Lung microvascular endothelial cell (primary cell): Measurements from ENCODE around the gene SLC8A2. TPM values are rescaled to one million over a fixed set of nuclear protein-coding genes. Genes with fewer than 3 reads are reported as not detected.
"Not testable (repeated sequence)": the region's sequence is repeated elsewhere in the genome, so short reads cannot be mapped to it uniquely, and the experiment has no call there.

Experiments used
- DNase-seq, 2 donors: peaks; one replicate each; pipeline versions ENCODE4 v3.0.0 to v3.0.0-alpha.2; 2010; ENCODE audit warnings: low read depth in 2 of 2
- total RNA-seq: library from RNA; depleted of rRNA; stranded (reverse); fragments of >200 nt; gene quantifications from 2 replicates; pipeline ENCODE4 v1.2.1, GENCODE V29; 2014

SLC8A2 gene
- total RNA-seq, 1 donor from 2014 or later, result not detected

- DNase-seq, result no peak
These were observed 55.6 kb downstream of the SLC8A2 start for GRCh38 chr19:47415953-47416642.

- DNase-seq, result peak; percentile 44 to 72
These were observed 57.2 kb downstream of the SLC8A2 start for GRCh38 chr19:47414469-47414868.

GRCh38 chr19:47413941-47414340, 57.8 kb downstream of the SLC8A2 start:
- DNase-seq, result no peak

GRCh38 chr19:47411696-47412095, 60.0 kb downstream of the SLC8A2 start:
- DNase-seq, result not testable (repeated sequence)

GRCh38 chr19:47411101-47411500, 60.6 kb downstream of the SLC8A2 start:
- DNase-seq, result no peak

GRCh38 chr19:47408156-47408938, 63.3 kb downstream of the SLC8A2 start:
- no peak for DNase-seq

GRCh38 chr19:47407417-47407774, 64.3 kb downstream of the SLC8A2 start:
- no peak for DNase-seq

- peak; percentile 37 to 38 for DNase-seq
These were observed 64.8 kb downstream of the SLC8A2 start for GRCh38 chr19:47406711-47407416.

- no peak for DNase-seq
These were observed 65.8 kb downstream of the SLC8A2 start for GRCh38 chr19:47405854-47406417.

- DNase-seq, result no peak
These were observed 66.5 kb downstream of the SLC8A2 start for GRCh38 chr19:47405197-47405550.

- DNase-seq, result no peak
These were observed 67.1 kb downstream of the SLC8A2 start for GRCh38 chr19:47404334-47405196.

- DNase-seq, result no peak
These were observed 69.2 kb downstream of the SLC8A2 start for GRCh38 chr19:47402504-47402903.

GRCh38 chr19:47398707-47399597, 72.7 kb downstream of the SLC8A2 start:
- no peak for DNase-seq

- DNase-seq, result peak; percentile 69 to 82
These were observed 80.0 kb downstream of the SLC8A2 start for GRCh38 chr19:47391510-47392223.

GRCh38 chr19:47390533-47391488, 80.9 kb downstream of the SLC8A2 start:
- DNase-seq, result no peak

- DNase-seq, result no peak
These were observed 82.5 kb downstream of the SLC8A2 start for GRCh38 chr19:47389150-47389556.

- DNase-seq, result not testable (repeated sequence)
These were observed 83.0 kb downstream of the SLC8A2 start for GRCh38 chr19:47388721-47389120.

- DNase-seq, result not testable (repeated sequence)
These were observed 84.1 kb downstream of the SLC8A2 start for GRCh38 chr19:47387623-47388022.
